ENCODE measurements around the gene UHRF1.

DNA sequence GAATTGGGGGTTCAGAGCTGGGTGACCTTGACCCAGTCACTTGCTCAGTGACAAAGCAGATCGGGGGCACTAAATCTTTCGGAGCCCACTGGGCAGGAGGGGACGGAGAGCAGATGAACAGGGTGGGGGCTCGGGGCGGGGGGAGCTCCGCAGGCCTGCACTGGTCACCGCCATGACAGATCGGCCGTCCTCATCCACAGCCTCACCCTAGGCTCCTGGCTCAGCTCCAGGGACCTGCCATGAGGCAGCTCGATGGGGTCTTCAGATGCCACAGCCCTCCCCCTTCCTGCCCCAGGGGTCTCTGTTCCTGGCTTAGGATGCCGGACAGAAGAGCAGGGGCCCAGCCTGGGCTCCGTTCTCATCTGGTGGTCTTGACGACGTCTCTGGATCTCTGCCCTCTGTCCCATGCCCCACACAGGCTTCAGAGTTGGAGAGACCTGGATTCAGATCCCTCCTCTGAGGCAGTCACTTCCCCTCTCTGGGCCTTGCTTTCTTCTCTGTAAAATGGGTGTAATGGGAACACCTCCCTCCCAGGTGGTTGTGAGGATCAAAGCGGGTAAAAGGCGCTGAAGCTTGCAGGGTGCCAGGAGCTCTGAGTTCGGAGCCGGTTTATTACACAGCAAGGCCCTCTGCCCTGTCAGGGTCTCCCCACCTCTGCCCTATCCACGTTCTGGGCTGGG, 62.7 kb downstream of the UHRF1 start:
- TF ChIP-seq, protein P1, sequence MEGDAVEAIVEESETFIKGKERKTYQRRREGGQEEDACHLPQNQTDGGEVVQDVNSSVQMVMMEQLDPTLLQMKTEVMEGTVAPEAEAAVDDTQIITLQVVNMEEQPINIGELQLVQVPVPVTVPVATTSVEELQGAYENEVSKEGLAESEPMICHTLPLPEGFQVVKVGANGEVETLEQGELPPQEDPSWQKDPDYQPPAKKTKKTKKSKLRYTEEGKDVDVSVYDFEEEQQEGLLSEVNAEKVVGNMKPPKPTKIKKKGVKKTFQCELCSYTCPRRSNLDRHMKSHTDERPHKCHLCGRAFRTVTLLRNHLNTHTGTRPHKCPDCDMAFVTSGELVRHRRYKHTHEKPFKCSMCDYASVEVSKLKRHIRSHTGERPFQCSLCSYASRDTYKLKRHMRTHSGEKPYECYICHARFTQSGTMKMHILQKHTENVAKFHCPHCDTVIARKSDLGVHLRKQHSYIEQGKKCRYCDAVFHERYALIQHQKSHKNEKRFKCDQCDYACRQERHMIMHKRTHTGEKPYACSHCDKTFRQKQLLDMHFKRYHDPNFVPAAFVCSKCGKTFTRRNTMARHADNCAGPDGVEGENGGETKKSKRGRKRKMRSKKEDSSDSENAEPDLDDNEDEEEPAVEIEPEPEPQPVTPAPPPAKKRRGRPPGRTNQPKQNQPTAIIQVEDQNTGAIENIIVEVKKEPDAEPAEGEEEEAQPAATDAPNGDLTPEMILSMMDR (optimal IDR thresholded peaks at IDR 0.05 in 1 of 3, IDR thresholded peaks at IDR 0.05 in 1 of 3, conservative IDR thresholded peaks at IDR 0.05 in 1 of 3; ENCODE audit: extremely low read depth in 1 of 3, insufficient read depth in 2 of 3, low read length in 3 of 3) = no peak
- TF ChIP-seq EZH2 (IDR thresholded peaks at IDR 0.05; ENCODE audit: low read length) = no peak

All from keratinocyte (primary cell).